Measurements from ENCODE around the gene DNAJA1. TPM values are rescaled to one million over a fixed set of nuclear protein-coding genes. Genes with fewer than 3 reads are reported as not detected.

The DNAJA1 gene
- total and polyA plus RNA-seq, 2 donors (not counting 3 experiments of a cell fraction or from before 2014, with no cell fraction given): 72.9 to 182 TPM

- intact Hi-C loops (cut with micrococcal nuclease): no loop called here
- H3K36me3 ChIP-seq (ENCODE audit: control insufficient read depth in 2 of 2, extremely low read depth in 1 of 2, insufficient read depth in 2 of 2, low read length in 2 of 2): no peaks in the 10 kb centered on the region
- H4K20me1 ChIP-seq (replicated peaks; ENCODE audit: control insufficient read depth, extremely low read depth, insufficient read depth, low read length): no peaks in the 10 kb centered on the region
- H3K4me3 ChIP-seq (replicated peaks in 1 of 3; ENCODE audit: insufficient read depth in 1 of 3, low read depth in 1 of 3, low read length in 3 of 3): no peak overlapping the region
- BruUV-seq (replicated peaks): no TSS peak
- H3K27ac ChIP-seq (ENCODE audit: insufficient read depth, low read depth, low read length): no peak overlapping the region
- no peaks in the 10 kb centered on the region for H3K4me1 ChIP-seq (ENCODE audit: control insufficient read depth, extremely low read depth, insufficient read depth, low read length)
- dilution Hi-C loops (cut with MboI; ENCODE audit: extremely low pct_ligation_motif_present, low sequenced_read_pairs): no loop called here
- no peak for DNase-seq (ENCODE audit: low read depth, low spot score)
- H3K9me3 ChIP-seq (replicated peaks; ENCODE audit: control insufficient read depth, insufficient read depth, low read length): no peaks in the 10 kb centered on the region
- ChIA-PET POLR2A (interaction anchor here (0.9 kb wide), 1 partner anchor 10 kb away, joined by 6 read pairs; the partner anchor contains the start of gene DNAJA1), CTCF (no interaction called here)
- no peaks in the 10 kb centered on the region for H3K79me2 ChIP-seq (ENCODE audit: control insufficient read depth, insufficient read depth, low read length)
- H3K27me3 ChIP-seq (ENCODE audit: control insufficient read depth in 2 of 2, insufficient read depth in 2 of 2, low read length in 2 of 2): no peaks in the 10 kb centered on the region
- TF ChIP-seq POLR2AphosphoS5 (IDR thresholded peaks at IDR 0.05; ENCODE audit: insufficient read depth, low read depth, low read length): no peak
- TF ChIP-seq MYC (IDR thresholded peaks at IDR 0.05; ENCODE audit: low read depth, low read length): no peak
- TF ChIP-seq EZH2 (IDR thresholded peaks at IDR 0.05; ENCODE audit: borderline replicate concordance, low read depth, low read length, severe bottlenecking): no peak
- TF ChIP-seq MAX (IDR thresholded peaks at IDR 0.05; ENCODE audit: insufficient read depth, insufficient read length): no peak
- TF ChIP-seq CTCF (IDR thresholded peaks at IDR 0.05; ENCODE audit: extremely low read depth in 1 of 2, insufficient read depth in 1 of 2, low read depth in 1 of 2, low read length in 2 of 2): no peak
- TF ChIP-seq JUN (IDR thresholded peaks at IDR 0.05; ENCODE audit: borderline replicate concordance, insufficient read depth, insufficient read length, low read depth): no peak
- TF ChIP-seq FOS (IDR thresholded peaks at IDR 0.05; ENCODE audit: borderline replicate concordance, insufficient read depth, low read length): no peak
- no peak for TF ChIP-seq POLR2A (IDR thresholded peaks at IDR 0.05; ENCODE audit: low read depth, low read length)
- no peak for TF ChIP-seq GATA2 (IDR thresholded peaks at IDR 0.05; ENCODE audit: insufficient read depth, insufficient read length, low read depth, low read length)
- no peaks in the 10 kb centered on the region for H3K9me1 ChIP-seq (replicated peaks; ENCODE audit: control insufficient read depth, extremely low read depth, insufficient read depth, low read length)
- no peak overlapping the region for H3K9ac ChIP-seq (replicated peaks; ENCODE audit: extremely low read depth, insufficient read depth, low read length)
- H2AFZ ChIP-seq (ENCODE audit: low read depth, low read length): no peak overlapping the region
- no peak overlapping the region for H3K4me2 ChIP-seq (ENCODE audit: insufficient read depth, low read length)
- FAIRE-seq: no peak
Measured at GRCh38 chr9:33014665-33015014, 10.4 kb upstream of the DNAJA1 start.

All from endothelial cell of umbilical vein (primary cell).